ENCODE results near the gene CD33.

Gene CD33

GRCh38 chr19:51224898-51225393 is at the start of gene CD33:
TSS of gene CD33 (plus strand) at chr19:51225080. CDS start at chr19:51225119, 39 bp downstream.
- peak; percentile 34 for DNase-seq (ENCODE audit: low spot score)

DNA sequence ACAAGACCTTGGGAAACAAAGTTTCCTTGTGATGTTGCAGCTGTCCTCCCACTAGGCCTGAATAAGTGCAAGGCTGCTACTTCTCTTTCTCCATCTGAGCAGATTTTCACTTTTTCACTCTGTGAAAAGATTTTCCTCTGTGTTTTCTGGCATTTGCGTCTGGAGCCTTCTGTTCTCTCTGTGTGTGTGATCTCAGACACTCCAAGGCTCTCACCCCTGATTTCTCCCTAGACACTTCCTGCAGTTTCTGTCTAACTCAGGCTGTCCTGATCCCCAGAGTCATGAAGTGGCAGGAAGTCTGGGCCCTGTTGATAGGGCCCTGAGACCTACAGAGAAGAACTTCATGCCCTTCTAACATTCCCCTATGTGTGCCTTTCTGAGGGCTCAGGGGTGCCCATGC is 45.6 kb upstream of the CD33 start:
- no peak for DNase-seq (ENCODE audit: low spot score)

GRCh38 chr19:51181377-51181912 is 43.4 kb upstream of the CD33 start:
- DNase-seq (ENCODE audit: low spot score): no peak

DNA sequence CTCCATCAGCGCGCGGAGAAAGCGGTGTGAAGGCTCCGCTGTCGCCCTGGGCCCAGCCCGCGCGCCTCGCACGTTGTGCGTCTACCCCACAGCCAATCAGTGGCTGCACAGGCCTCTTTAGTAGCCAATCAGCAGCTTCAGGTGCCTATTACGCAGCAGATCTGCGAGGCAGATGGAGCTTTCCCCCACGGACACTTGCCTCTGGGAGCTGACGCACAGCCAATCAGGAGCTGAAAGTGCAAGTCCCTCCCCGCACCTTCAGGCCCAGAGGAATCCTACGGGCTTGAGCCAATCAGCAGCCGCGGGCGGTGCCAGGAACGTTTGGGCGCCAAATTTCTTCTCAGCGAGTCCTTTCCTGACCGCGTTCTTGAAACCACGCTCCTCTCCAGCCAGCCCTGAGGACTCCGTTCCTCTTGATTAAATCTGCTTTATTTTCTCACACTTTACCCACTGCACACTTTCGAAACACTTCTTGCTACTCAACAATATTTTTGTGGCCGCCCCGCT is 42.9 kb upstream of the CD33 start:
- no peak for DNase-seq (ENCODE audit: low spot score)

GRCh38 chr19:51183629-51184028 is 41.3 kb upstream of the CD33 start:
- DNase-seq (ENCODE audit: low spot score): no peak

GRCh38 chr19:51185069-51185867 is 39.6 kb upstream of the CD33 start:
- DNase-seq (ENCODE audit: low spot score): no peak

- no peak for DNase-seq (ENCODE audit: low spot score)
Observed at GRCh38 chr19:51185868-51186215, 39.0 kb upstream of the CD33 start.

- DNase-seq (ENCODE audit: low spot score): no peak
Observed at GRCh38 chr19:51186323-51186722, 38.6 kb upstream of the CD33 start.

DNA sequence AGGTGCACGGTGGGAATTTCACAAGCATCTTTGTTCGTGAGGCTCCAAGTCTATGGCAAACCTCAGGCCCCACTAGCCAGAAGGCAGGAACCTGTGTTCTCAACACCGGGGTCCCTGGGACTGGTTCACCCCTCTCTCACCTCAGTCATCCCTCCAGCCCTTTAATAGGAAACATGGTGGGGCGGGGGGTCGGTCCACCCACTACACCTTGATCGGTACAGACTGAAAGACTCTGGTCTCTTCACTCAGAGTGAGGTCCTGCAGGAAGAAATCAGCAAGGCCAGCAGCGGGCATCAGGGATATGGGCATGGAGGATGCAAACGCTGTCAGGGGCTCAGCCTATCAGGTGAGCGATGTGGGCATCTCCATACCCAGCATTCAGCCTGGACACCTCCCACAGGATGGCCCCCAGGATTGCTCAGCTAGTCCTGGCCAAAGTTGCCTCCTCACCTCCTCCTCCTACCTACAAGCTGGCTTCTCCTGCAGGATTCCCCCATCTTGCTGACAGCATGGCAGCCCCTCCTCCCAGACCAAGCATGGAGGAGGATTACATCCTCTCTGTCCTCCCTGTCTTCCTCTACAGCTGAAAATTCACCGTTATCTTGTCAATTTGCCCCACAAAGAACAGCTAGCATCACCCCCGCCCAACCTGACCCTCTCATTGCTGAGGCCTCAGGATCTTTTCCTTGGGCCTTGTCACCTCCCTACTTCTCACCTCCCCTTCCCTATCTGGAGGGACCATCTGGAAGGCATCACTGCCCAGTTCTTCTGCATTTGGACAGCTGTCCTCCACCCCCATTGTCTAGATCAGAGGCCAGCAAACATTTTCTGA is 37.3 kb upstream of the CD33 start:
- DNase-seq (ENCODE audit: low spot score): no peak

GRCh38 chr19:51188227-51188559 is 36.7 kb upstream of the CD33 start:
- no peak for DNase-seq (ENCODE audit: low spot score)

GRCh38 chr19:51192689-51193088 is 32.2 kb upstream of the CD33 start:
- no peak for DNase-seq (ENCODE audit: low spot score)

- DNase-seq (ENCODE audit: low spot score): no peak
Observed at GRCh38 chr19:51194527-51195315, 30.2 kb upstream of the CD33 start.

GRCh38 chr19:51195316-51195586 is 29.6 kb upstream of the CD33 start:
- DNase-seq (ENCODE audit: low spot score): no peak

DNA sequence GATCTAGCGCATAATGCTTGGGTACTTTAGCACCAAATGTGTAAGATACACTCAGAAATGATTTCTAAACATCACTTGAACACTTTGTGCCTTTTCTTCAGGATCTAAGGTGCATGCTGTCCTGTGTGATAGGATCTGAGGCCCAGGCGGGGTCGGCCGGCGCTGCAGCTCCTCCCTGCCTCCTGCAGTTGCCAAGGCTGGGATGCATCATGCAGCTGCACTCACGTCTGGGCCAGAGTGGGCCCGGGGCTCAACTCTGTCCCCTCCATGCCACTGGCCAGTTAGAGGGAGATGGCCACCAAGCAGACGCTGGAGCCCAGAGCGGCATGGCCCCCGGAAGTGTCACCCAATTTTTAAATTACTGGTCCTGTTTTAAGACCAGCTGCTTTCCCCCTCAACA is 29.3 kb upstream of the CD33 start:
- DNase-seq (ENCODE audit: low spot score): no peak

- DNase-seq (ENCODE audit: low spot score): no peak
Observed at GRCh38 chr19:51196181-51196580, 28.7 kb upstream of the CD33 start.

DNA sequence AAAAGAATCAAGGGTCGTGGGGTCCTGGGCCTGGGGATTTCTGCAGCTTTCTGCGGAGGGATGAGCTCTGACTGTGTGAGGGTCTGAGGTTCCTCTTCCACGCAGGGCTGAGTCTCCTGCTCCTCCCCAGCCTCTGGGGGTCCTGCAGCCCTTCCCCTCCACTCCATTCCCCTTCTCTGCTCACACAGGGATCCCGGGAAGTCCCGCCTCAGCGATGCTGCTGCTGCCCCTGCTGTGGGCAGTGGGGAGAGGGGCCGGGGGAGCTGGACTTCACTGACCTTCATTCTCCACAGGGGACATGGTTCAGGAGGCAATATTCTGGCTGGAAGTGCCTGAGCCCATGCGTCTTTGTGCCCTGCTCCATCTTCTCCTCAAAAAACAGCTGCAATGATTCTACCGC is 26.2 kb upstream of the CD33 start:
- no peak for DNase-seq (ENCODE audit: low spot score)

DNA sequence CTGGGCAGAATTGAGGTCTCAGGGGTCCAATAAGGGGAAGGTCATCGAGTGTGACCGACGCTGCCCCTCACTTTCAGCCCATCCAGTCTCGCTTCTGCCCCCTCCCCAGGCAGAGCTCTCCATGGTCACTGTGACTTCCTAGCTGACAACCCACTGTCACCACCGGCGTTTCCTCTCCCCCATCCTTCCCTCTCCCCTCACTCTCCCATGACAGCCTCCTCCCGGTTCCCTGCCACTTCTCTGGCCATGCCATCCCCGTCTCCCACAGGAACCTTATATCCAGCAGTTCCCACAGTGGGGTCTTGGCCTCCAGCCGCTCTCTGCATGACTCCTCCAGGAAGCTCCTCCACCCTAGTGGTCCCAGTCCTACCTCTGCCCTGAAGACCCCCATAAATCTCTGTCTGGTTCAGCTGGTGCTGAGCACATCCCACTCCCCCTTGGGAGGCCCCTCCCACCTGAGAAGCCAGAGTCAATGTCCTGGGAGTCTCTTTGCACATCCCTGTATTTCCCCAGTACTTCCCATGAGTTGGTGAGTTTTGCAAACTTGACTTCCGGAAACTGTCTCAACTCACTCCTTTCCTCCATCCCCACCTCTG is 24.7 kb upstream of the CD33 start:
- DNase-seq (ENCODE audit: low spot score): no peak

GRCh38 chr19:51201712-51202111 is 23.2 kb upstream of the CD33 start:
- DNase-seq (ENCODE audit: low spot score): no peak

- no peak for DNase-seq (ENCODE audit: low spot score)
Observed at GRCh38 chr19:51203916-51204315, 21.0 kb upstream of the CD33 start.

- no peak for DNase-seq (ENCODE audit: low spot score)
Observed at GRCh38 chr19:51204321-51204720, 20.6 kb upstream of the CD33 start.

GRCh38 chr19:51207747-51208146 is 17.1 kb upstream of the CD33 start:
- DNase-seq (ENCODE audit: low spot score): no peak

All from globus pallidus (tissue), 1 donor.